ENCODE measurements around the gene CSRP3. TPM values are rescaled to one million over a fixed set of nuclear protein-coding genes. Genes with fewer than 3 reads are reported as not detected.
"Not testable (repeated sequence)": the region's sequence is repeated elsewhere in the genome, so short reads cannot be mapped to it uniquely, and the experiment has no call there.

Gene CSRP3
- total RNA-seq, 1 experiment from 2014 or later, result not detected

- in situ Hi-C loops (cut with HindIII; ENCODE audit: low pct_unique_long_range_greater_than_20kb, low sequenced_read_pairs), result no loop called here
These were observed 38.8 kb downstream of the CSRP3 start for GRCh38 chr11:19162951-19163505.

GRCh38 chr11:19161651-19162050, 40.1 kb downstream of the CSRP3 start:
- no peak for DNase-seq (ENCODE audit: low read depth)
- in situ Hi-C loops (cut with HindIII; ENCODE audit: low pct_unique_long_range_greater_than_20kb, low sequenced_read_pairs), result no loop called here

More at GRCh38 chr11:19162951-19163505, 38.8 kb downstream of the CSRP3 start:
- DNase-seq (ENCODE audit: low read depth), result no peak

GRCh38 chr11:19160847-19161246, 40.9 kb downstream of the CSRP3 start:
- in situ Hi-C loops (cut with HindIII; ENCODE audit: low pct_unique_long_range_greater_than_20kb, low sequenced_read_pairs), result no loop called here

GRCh38 chr11:19156892-19157291, 44.9 kb downstream of the CSRP3 start:
- DNase-seq (ENCODE audit: low read depth), result no peak
- in situ Hi-C loops (cut with HindIII; ENCODE audit: low pct_unique_long_range_greater_than_20kb, low sequenced_read_pairs), result no loop called here

More at GRCh38 chr11:19160847-19161246, 40.9 kb downstream of the CSRP3 start:
- no peak for DNase-seq (ENCODE audit: low read depth)

GRCh38 chr11:19145319-19145718, 56.5 kb downstream of the CSRP3 start:
- in situ Hi-C loops (cut with HindIII; ENCODE audit: low pct_unique_long_range_greater_than_20kb, low sequenced_read_pairs), result no loop called here
- no peak for DNase-seq (ENCODE audit: low read depth)

GRCh38 chr11:19136884-19137283, 64.9 kb downstream of the CSRP3 start:
- in situ Hi-C loops (cut with HindIII; ENCODE audit: low pct_unique_long_range_greater_than_20kb, low sequenced_read_pairs), result not testable (repeated sequence)

GRCh38 chr11:19134004-19134403, 67.8 kb downstream of the CSRP3 start:
- in situ Hi-C loops (cut with HindIII; ENCODE audit: low pct_unique_long_range_greater_than_20kb, low sequenced_read_pairs), result no loop called here
- DNase-seq (ENCODE audit: low read depth), result no peak

More at GRCh38 chr11:19136884-19137283, 64.9 kb downstream of the CSRP3 start:
- DNase-seq (ENCODE audit: low read depth), result not testable (repeated sequence)

Other genes with a start within 250 kb of the CSRP3 start
- not detected in 2 replicates for gene MRGPRX2, start 141.3 kb downstream of the CSRP3 start, total RNA-seq (2014; rRNA removed; shearing (Covaris generic); ENCODE audit: low replicate concordance)
- gene ZDHHC13, start 84.8 kb downstream of the CSRP3 start, total RNA-seq (2014; rRNA removed; shearing (Covaris generic); ENCODE audit: low replicate concordance), result 14.2 and 18.0 TPM in 2 replicates
- gene E2F8, start 39.0 kb upstream of the CSRP3 start, total RNA-seq (2014; rRNA removed; shearing (Covaris generic); ENCODE audit: low replicate concordance), result 1.2 and 2.2 TPM in 2 replicates